Esophagus mucosa (tissue), 1 donor: ENCODE measurements around the gene MAP3K15. TPM values are rescaled to one million over a fixed set of nuclear protein-coding genes. Genes with fewer than 3 reads are reported as not detected.
"Not testable (repeated sequence)": the region's sequence is repeated elsewhere in the genome, so short reads cannot be mapped to it uniquely, and the experiment has no call there.

Experiments
- ATAC-seq: fragments of 200-7000 bp; cut with Tn5 transposase; one replicate; pipeline ENCODE4 v1.9.1; 2020
- total RNA-seq: library from RNA; stranded (reverse); gene quantifications from one replicate; pipeline ENCODE4 v1.2.4, GENCODE V29; 2023
- donor health status: DM: yes; HTN: yes; CAD: no.

The MAP3K15 gene
- total RNA-seq, 1 donor from 2014 or later = not detected

DNA sequence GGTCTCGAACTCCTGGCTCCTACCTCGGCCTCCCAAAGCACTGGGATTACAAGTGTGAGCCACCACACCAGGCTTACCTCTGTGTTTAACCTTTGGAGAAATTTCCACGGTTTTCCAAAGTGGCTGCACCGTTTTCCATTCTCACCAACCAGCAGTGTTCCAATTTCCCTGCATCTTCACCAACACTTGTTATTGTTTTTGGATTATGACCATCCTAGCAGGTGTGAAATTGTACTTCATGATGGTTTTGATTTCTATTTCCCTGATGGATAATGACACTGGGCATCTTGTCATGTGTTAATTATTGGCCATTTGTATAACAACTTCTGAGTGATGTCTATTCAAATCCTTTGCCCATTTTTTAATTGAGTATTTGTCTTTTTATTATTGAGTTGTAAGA, 2.7 kb upstream of the MAP3K15 start:
- no peak for ATAC-seq

DNA sequence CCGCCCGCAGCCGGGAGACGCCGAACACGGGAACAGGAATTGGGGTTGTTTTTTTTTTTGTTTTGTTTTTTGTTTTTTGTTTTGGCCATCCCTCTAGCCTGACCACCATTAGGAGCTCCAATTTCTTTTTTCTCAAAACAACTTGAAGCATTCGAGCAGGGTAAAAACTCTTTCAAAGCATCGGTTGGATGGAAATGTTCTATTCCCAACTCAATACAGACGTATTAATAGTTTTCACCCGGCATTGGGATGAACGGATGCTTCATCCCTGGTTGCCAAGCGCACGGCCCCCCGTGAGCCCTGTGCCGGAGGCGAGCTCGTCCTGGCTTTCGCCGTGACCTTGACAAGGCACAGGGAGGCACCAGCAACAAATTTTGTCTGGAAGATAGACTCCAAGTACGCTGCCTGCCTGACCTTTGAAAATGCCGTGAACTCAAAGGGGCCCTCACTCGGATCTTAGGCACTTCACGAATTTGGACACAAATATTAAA, 352 bp upstream of the MAP3K15 start:
- ATAC-seq = no peak

DNA sequence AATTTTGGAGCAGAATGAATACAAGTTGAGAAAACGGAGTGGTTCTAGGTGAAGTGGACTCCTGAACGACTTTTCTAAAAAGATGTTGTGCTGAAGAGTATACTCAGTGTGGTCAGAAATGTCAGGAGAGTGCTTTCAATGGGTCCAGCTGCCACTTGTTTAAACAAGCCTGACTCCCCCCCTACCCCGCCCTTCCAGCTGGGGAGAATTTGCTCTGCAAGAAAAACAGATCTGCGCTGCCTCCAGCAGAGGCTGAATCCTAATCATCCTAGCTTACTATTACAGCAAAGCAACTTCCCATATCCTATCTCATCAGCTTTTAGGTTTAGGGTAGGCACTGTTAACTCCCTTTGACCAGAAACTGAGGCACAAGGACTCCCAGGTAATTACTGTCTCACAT, 1.9 kb downstream of the MAP3K15 start:
- no peak for ATAC-seq

DNA sequence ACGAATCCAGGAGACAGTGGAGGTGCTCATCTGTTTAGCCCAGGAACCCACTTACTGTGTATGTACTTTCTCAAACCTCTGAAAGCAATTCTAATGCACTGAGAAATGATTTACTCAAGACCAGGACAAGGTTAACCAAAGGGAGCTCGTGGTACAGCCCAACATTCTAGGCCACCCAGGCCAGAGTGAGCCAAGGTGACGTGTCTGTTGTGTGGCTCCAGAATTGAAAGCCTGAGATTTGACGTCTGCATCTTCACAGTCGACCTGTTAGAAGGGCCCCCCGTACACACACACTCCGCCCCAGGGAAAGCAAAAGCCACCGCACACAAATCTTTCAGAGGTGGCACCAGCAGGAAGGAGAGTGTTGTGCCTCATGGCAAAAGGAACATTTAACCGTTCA, 2.3 kb downstream of the MAP3K15 start:
- no peak for ATAC-seq

DNA sequence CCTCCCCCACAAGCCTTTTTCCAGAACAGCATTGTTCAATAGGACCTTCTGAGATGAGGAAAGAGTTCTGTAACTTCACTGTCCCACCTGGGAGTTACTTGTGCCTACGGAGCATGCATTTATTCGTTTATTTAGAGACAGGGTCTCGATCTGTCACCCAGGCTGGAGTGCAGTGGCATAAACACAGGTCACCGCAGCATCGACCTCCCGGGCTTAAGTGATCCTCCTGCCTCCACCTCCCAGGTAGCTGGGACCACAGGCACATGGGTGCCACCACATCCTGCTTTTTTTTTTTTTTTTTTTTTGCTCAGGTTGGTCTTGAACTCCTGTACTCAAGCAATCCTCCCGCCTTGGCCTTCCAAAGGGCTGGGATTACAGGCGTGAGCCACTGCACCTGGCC, 2.9 kb downstream of the MAP3K15 start:
- ATAC-seq = no peak

DNA sequence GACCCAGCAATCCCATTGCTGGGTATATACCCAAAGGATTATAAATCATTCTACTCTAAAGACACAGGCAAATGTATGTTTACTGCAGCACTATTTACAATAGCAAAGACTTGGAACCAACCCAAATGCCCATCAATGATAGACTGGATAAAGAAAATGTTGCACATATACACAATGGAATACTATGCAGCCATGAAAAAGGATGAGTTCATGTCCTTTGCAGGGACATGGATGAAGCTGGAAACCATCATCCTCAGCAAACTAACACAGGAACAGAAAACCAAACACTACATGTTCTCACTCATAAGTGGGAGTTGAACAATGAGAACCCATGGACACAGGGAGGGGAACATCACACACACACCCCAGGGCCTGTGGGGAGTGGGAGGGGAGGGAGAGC, 3.5 kb downstream of the MAP3K15 start:
- not testable (repeated sequence) for ATAC-seq

DNA sequence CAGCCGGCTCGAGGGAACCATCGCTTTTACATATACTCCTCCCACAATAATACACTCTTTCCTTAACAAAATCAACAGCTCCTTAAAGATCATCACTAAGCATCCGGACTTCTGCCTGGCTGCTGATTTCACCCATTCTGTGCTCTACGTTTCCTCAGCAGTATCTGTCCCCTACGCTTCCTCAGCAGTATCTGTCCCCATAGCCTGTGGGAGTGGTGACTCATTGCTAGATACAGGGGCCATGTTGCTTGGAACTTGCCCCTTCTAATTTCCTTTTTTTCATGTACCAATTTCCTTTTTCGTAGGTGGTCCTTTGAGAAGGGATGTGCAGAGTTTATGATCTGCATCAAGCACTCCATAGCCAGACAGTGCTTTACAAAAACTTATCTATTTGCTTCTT, 18.6 kb downstream of the MAP3K15 start:
- no peak for ATAC-seq

DNA sequence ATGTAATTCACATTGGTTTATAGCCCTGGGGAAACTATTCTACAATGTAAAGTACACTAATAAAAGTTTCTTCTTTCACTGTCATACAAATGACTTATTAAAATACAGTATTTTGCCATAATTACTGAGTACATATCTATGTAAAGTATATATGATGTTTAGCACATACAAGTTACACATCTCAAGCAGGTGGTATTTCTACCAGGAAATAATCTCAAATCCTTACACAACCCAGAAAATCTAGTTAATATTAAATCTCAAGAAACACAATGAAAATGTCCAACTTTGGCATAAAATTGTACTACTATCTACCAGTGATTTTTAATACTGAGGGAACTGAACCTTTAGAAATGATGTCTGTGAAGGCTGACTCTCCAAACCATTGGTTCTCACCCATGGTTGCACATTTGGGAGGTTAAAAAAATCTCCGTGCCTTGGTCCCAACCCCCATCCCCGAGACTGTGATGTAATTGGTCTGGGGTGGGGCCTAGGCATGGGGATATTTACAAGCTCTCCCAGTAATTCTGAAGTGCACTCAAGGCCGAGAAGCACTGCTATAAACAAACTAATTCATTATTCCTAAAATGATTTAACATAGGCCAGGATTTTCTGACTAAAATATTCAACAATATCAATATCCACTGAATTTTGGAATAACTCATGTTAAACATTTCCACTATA, 27.6 kb downstream of the MAP3K15 start:
- ATAC-seq = no peak

DNA sequence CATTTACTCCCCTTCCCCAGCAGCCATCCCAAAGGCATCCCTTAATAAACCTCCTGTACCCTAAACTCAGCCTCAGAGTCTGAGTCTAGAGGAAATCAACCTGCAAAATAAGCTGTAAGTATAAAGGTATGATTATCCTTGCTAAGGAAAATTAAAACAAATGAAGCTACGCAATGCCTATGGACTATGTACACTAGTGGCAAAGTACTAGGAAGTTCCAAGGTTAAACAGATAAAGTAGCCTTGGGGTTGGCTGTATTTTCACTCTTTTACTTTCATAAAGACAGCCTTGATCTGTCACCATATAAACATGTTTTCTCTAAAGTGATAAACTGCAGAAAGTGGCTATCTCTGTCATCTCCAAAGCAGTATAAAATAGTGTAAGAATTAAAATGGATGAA, 35.9 kb downstream of the MAP3K15 start:
- ATAC-seq = no peak

DNA sequence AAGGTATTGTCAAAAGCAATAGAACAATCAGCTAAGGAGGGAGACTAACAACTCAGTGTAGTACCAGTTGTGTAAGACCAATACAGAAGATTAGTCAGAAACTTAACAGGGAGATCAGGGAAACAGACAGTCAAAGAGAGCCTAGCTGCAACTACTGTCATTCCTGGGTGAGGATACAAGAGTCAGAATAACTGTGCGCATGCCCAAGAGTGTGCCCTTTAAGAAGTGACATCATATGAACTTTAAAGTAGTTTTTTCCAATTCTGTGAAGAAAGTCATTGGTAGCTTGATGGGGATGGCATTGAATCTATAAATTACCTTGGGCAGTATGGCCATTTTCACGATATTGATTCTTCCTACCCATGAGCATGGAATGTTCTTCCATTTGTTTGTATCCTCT, 46.9 kb downstream of the MAP3K15 start:
- ATAC-seq = not testable (repeated sequence)

DNA sequence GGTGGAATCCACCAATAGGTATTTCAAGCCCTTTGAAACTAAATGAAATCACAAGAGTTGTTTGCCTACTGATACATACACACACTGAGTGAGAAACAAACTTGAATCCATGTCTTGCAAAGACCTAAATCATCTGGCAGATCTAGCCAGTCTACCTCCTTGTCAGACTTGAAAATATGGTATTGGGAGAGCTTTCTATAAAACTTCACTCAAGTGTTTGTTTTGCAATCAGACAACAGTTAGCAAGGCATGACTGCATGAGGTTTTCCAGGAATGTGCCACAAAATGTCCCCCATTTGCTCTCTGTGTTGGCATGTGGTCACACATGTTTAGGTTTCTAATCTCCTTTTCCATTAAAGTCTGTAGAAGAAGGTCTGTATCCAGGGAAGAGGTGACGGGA, 52.4 kb downstream of the MAP3K15 start:
- no peak for ATAC-seq

DNA sequence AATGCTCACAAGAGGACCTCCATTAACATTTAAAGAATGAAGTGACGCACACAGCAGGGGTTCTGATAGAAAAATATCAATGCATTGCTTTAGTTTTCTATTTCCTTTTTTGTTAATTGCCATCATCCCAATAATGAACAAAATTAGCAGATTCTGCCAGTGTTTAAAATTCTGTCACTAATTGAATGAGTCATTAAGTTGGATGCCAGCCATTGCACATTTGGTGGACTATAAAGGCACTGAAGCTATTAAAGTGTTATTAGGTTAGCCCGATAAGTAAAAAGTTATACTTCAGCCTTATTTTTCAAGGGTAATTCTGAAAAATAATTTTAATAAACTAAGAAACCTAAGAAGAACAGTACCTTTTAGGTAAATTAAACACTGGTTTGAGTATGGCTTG, 53.1 kb downstream of the MAP3K15 start:
- no peak for ATAC-seq

DNA sequence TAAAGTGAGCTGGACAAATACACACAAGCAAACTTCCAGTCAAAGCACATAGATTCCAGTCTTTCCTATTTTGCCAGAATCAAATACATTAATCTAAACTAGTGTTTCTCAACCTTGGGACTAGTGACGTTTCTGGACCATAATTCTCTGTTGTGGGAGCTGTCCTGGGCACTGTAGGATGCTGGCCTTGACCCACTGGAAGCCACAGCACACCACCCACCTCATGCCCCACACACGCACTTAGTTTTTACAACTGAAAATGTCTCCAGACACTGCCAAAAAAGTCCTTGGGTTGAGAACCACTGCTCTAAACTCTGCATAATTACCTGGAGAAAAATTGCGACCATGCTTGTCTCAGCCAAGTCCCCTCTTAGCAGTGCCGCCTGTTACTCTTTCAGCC, 57.6 kb downstream of the MAP3K15 start:
- ATAC-seq = no peak

DNA sequence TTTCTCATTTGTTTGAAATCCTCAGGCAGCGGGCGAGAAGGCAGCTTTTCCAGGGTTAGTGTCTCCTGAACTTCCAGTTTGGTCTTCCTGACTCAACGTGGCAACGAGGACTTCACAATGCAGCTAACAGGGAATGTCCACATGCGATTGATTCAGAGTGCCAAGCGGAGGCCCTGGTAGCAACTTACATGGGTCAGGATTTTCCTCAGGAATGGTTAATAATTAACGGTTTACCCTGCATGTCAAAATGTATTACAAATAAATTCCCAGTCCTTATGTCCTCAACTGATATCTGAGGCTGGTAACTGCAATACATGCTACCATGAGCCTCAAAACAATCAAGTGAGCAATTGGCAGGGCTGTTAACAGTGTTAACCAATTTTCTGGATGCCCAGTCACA, 67.2 kb downstream of the MAP3K15 start:
- ATAC-seq = no peak

DNA sequence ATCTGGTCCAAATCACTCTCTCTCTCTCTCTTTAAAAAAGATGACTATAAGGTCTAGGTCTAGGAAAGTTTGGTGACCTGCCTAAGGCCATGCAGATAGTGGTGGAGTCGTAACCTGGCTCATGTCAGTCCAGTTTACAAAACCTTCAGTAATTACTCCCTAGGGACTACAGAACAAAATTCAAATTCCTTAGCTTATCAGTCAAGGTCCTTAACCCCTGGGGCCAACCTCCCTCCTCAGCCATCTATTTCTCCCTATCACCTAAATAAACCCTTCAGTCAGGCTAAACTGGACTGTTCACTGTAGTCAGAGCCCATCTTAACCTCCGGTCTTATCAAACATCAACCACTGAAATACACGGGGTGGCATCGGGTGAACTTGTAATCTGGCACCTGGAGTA, 68.9 kb downstream of the MAP3K15 start:
- no peak for ATAC-seq

DNA sequence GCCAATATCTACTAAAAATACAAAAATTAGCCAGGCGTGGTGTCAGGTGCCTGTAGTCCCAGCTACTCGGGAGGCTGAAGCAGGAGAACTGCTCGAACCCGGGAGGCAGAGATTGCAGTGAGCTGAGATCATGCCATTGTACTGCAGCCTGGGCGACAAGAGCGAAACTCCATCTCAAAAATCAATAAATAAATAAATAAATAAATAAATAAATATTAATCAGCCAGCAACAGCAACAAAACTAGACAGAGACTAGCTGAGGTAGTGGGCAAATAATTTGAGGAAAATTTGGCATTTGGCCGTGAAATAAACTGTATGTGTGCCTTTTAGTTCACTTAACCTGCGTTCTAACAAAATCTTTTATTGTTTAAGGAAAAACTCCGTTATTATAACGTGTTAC, 69.5 kb downstream of the MAP3K15 start:
- not testable (repeated sequence) for ATAC-seq

DNA sequence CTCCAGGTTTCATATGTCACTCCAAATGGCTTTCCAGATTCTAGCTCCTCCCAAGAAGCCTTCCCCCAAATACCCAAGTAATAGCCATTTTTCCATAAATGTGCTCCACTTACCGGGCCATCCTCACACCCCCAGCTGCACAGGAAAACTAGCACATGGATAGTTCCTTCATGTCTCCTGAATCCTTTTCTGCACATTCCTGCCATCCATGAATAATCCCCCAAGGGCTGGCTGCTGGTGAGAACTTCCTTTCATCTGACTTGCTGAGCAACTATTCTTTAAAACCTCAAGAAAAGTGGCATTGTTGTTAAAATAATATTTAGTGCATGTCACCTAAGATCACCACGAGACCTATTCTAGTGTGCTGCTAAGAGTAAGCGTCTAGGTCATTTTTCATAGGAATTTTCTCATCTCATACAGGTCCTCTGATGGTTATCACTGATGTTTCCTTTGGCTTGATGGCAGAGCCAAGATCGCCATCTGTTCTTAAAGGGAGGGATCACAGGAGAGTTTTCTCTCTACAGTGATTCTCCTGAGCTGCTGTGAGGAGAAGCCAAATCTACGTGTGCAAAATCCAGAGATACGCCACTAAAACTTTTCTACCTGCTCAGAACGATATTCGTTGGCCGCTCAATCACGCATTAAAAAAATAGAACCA, 71.3 kb downstream of the MAP3K15 start:
- ATAC-seq = no peak

DNA sequence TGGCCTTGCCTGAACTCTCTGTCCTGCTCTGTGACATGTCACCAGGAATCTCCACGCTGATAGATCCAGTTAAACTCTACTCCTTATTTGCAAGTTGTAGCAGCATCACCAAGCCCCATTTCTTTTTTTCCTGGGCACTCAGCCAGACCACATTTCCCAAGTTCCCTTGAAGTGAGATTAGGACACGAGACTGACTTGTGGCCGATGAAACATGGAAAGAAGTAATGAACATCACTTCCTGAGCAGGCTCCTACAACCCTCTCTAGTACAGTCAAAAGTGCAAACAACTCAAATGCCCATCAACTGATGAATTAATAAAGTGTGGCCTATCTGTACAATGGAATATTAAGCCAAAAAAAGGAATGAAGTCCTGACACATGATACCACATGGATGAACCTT, 74.6 kb downstream of the MAP3K15 start:
- ATAC-seq = no peak

DNA sequence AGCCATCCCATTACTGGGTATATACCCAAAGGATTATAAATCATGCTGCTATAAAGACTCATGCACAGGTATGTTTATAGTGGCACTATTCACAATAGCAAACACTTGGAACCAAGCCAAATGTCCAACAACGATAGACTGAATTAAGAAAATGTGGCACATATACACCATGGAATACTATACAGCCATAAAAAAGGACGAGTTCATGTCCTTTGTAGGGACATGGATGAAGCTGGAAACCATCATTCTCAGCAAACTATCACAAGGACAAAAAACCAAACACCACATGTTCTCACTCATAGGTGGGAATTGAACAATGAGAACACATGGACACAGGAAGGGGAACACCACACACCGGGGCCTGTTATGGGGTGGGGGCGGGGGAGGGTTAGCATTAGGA, 92.6 kb downstream of the MAP3K15 start:
- ATAC-seq = not testable (repeated sequence)

DNA sequence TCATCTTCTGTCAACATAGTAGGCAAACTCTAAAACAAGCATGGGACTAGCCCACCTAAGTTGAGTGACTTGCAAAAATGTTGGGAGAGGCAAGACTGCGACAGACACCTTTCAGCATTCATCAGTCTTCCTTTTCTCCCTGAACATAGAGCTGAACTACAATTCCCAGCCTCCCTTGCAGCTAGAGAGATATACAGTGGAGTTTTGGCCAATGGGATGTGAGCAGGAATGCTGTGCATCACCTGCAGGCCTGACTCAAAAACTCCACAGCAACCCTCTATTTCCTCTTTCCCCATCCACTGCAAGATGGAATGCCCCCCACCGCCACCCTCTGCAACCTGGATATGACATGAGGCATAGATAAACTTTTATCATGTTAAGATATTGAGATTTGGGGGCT, 105.0 kb downstream of the MAP3K15 start:
- ATAC-seq = no peak

DNA sequence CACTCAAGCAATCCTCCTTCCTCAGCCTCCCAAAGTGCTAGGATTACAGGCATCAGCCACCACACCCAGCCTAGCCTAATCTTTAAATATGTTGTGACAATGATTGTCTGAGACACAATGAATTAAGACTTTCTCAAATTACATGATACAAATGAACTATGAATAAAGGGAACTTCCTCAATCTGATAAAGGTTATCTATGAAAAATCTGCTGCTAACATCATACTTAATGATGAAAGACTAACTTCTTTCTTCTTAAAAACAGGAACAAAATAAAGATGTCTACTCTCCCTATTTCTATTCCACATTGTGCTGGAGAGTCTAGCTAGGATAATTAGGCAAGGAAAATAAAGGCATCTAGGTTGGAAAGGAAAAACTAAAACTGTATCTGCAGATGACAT, 111.6 kb downstream of the MAP3K15 start:
- ATAC-seq = no peak

DNA sequence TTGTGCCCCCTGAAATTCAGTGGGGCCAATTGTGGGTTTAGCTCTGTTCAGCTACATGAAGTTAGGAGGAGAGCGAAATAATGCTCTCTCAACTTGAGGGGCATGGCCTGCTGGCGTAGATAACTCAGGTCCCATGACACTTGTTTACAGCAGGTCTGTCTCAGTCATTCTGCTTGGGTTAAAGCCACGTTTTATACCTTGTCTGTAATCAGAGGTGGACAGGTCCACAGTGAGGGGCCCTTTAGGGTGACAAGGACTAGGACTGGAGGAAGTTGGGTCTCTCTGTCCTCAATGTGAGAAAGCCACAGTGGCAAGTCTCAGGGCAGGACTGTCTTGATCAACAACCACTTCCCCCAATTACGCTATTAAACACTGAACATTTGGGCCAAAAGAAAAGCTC, 122.6 kb downstream of the MAP3K15 start:
- no peak for ATAC-seq

DNA sequence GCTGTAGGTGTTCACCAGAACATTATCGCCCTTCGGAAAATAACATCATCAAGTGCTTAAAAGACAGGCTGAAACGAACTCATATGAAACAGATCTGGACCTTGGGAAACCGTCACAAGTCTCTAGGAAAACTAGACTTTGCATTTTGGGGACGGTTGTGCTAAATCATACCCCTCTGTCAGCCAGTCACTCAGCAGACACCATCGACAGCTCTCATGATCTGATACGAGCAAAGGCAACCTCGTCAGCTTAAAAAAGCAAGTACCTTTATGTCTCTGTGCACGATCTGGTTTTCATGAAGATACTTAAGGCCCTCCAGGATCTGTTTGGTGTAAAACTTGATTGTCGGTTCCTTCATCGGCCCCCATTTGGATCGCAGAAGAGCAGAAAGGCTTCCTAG, 123.2 kb downstream of the MAP3K15 start:
- no peak for ATAC-seq

DNA sequence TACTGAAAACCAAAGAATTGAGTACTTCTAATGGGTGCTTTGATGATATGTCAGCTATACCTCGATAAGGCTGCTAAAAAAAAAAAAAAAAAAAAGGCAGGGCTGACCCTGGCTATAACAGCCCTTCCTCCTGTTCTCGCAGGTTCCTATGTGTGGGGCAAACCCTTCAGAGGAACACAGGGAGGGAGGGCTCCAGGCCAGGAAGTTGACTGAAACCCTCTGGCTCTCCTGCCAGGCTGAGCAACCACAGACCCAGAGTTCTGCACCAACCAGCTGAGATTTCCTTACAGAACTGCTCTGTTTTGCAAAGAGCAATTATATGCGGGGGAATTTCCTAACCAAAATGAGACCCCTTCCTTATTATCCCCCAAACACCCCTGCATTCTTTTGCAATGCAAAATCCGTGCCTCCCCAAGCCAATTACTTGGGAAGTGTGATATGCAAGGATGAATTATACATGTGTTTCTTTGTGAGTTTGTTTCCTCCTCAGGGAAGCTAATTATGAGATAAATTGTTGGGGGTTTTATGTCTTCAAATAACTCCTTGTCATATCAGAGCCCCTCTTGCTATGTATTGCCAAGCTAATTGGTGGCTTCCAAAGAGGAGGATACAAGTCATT, 126.0 kb downstream of the MAP3K15 start:
- no peak for ATAC-seq
